Lower leg skin (tissue), 4 donors: ENCODE data around the gene RPL32. TPM values are rescaled to one million over a fixed set of nuclear protein-coding genes. Genes with fewer than 3 reads are reported as not detected.

ENCODE experiments used
- DNase-seq, 2 donors: peaks; one replicate each; pipeline ENCODE4 v3.0.0-alpha.2; 2019; ENCODE audit warnings: low spot score in 2 of 2
- H3K4me3 ChIP-seq: fragments of 200-600 bp; sonication (generic); 2 replicates; pipeline ENCODE4 v1.5.1; 2017; ENCODE audit warnings: mild to moderate bottlenecking, low read depth; ENCODE audit not compliant: poor library complexity, severe bottlenecking
- CTCF ChIP-seq, 3 donors: fragments of 450-650 bp; IDR thresholded peaks; one replicate each; pipeline ENCODE4 v1.5.1; 2016; ENCODE audit warnings: antibody characterized with exemption in 3 of 3, mild to moderate bottlenecking in 3 of 3, moderate library complexity in 2 of 3
- POLR2A ChIP-seq, 2 donors: fragments of 450-650 bp; IDR thresholded peaks; one replicate each; pipeline ENCODE4 v1.6.1; 2016 to 2017; ENCODE audit warnings: antibody characterized with exemption in 2 of 2, mild to moderate bottlenecking in 1 of 2, moderate library complexity in 1 of 2
- WGBS, 2 donors: methylation state at CpG; one replicate each; pipeline ENCODE4 v1.1.5; 2018; 5-methylcytosine and 5-hydroxymethylcytosine counted together
- intact Hi-C: fragments of 100-400 bp; cut with DNase I; formaldehyde crosslinking; loops from one replicate; pipeline ENCODE4 v1.15.0; 2023; ENCODE audit warnings: low total_unique reads
- total RNA-seq, 4 donors: library from RNA; depleted of rRNA; stranded (reverse); fragments of >200 nt; gene quantifications; one replicate each; pipeline ENCODE4 v1.1.0, GENCODE V29; 2016

RPL32 gene
- total RNA-seq, 4 donors from 2014 or later, result 1,042 to 3,119 (median 2,671) TPM

GRCh38 chr3:12810961-12811360 lies 30.4 kb downstream of the RPL32 start:
- intact Hi-C loops, result no loop called here
- H3K4me3 ChIP-seq, result no peak overlapping the region

GRCh38 chr3:12810013-12810780 lies 31.2 kb downstream of the RPL32 start:
- 1 to 3% methylated on average over 28 to 34 of the region's 50 CpGs for WGBS, 2 donors
- intact Hi-C loops, result no loop called here
- H3K4me3 ChIP-seq, result peak overlapping the region; percentile 32
- peak; percentile 91 to 99 for DNase-seq
- TF ChIP-seq POLR2A (IDR thresholded peaks at IDR 0.05), result no peak
- TF ChIP-seq CTCF (IDR thresholded peaks at IDR 0.05), result peak in 2 of 3 donors; percentile 7 to 91

More at GRCh38 chr3:12810961-12811360, 30.4 kb downstream of the RPL32 start:
- TF ChIP-seq CTCF (IDR thresholded peaks at IDR 0.05) (no peak), POLR2A (IDR thresholded peaks at IDR 0.05) (no peak)
- 66 to 72% methylated on average over 5 of the region's 5 CpGs for WGBS, 2 donors
- no peak for DNase-seq

- no peak for TF ChIP-seq CTCF (IDR thresholded peaks at IDR 0.05)
- no peak for TF ChIP-seq POLR2A (IDR thresholded peaks at IDR 0.05)
- no peak for DNase-seq
- WGBS, 2 donors, result 88 to 90% methylated on average over 5 of the region's 5 CpGs
- H3K4me3 ChIP-seq, result no peak overlapping the region
- intact Hi-C loops, result no loop called here
Measured at GRCh38 chr3:12809435-12809834, 31.9 kb downstream of the RPL32 start.

GRCh38 chr3:12809001-12809400 lies 32.4 kb downstream of the RPL32 start:
- no peak overlapping the region for H3K4me3 ChIP-seq
- TF ChIP-seq CTCF (IDR thresholded peaks at IDR 0.05) (no peak), POLR2A (IDR thresholded peaks at IDR 0.05) (no peak)
- intact Hi-C loops, result no loop called here
- WGBS, 2 donors, result 87 to 88% methylated on average over 3 of the region's 3 CpGs
- no peak for DNase-seq

- no peak for DNase-seq
- 85% methylated on average over 2 of the region's 2 CpGs for WGBS, 2 donors
- intact Hi-C loops, result no loop called here
- no peak overlapping the region for H3K4me3 ChIP-seq
- TF ChIP-seq CTCF (IDR thresholded peaks at IDR 0.05) (no peak), POLR2A (IDR thresholded peaks at IDR 0.05) (no peak)
Measured at GRCh38 chr3:12808587-12808986, 32.8 kb downstream of the RPL32 start.
